GM13977 (cell line): ENCODE measurements around the gene RANGAP1.
A peak's percentile ranks its signal among the peaks of the same experiment; 100 is the strongest.

ENCODE experiments used
- DNase-seq: peaks from one replicate; pipeline ENCODE4 v3.0.0; 2012; ENCODE audit warnings: low spot score
- CTCF ChIP-seq: IDR thresholded peaks from 2 replicates; pipeline ENCODE4 v1.5.1; 2012; ENCODE audit warnings: mild to moderate bottlenecking, control low read depth; ENCODE audit not compliant: insufficient read depth; ENCODE audit errors: extremely low read depth, missing control alignments
- in situ Hi-C: fragments of 300-500 bp; cut with MboI; formaldehyde crosslinking; loops from one replicate; pipeline ENCODE4 v1.12.0; 2022; ENCODE audit warnings: low sequenced_read_pairs, low pct_unique_long_range_greater_than_20kb, mixed read lengths, inconsistent platforms; ENCODE audit not compliant: unreplicated experiment

Gene RANGAP1

GRCh38 chr22:41217553-41218157 is 68.3 kb downstream of the RANGAP1 start:
- TF ChIP-seq CTCF = no peak
- peak; percentile 71 for DNase-seq

GRCh38 chr22:41216984-41217383 is 69.0 kb downstream of the RANGAP1 start:
- in situ Hi-C loops = no loop called here
- TF ChIP-seq CTCF = no peak
- DNase-seq = no peak

More at GRCh38 chr22:41217553-41218157, 68.3 kb downstream of the RANGAP1 start:
- in situ Hi-C loops = no loop called here

- no peak for TF ChIP-seq CTCF
- no peak for DNase-seq
- in situ Hi-C loops = no loop called here
Observed at GRCh38 chr22:41215926-41216325, 70.1 kb downstream of the RANGAP1 start.

GRCh38 chr22:41215409-41215808 is 70.6 kb downstream of the RANGAP1 start:
- in situ Hi-C loops = no loop called here
- no peak for TF ChIP-seq CTCF
- DNase-seq = no peak

- no peak for TF ChIP-seq CTCF
- in situ Hi-C loops = no loop called here
- no peak for DNase-seq
Observed at GRCh38 chr22:41206719-41207118, 79.3 kb downstream of the RANGAP1 start.

- in situ Hi-C loops = no loop called here
- no peak for TF ChIP-seq CTCF
- DNase-seq = peak; percentile 98
Observed at GRCh38 chr22:41204992-41205900, 80.7 kb downstream of the RANGAP1 start, which contains the start of gene L3MBTL2. TSS of gene L3MBTL2 (plus strand) at chr22:41205312. CDS start at chr22:41205363, 51 bp downstream.
